Ureter (tissue), 1 donor: Measurements from ENCODE around the gene LRRC37A3. TPM values are rescaled to one million over a fixed set of nuclear protein-coding genes. Genes with fewer than 3 reads are reported as not detected.
A peak's percentile ranks its signal among the peaks of the same experiment; 100 is the strongest.
"Not testable (repeated sequence)": the region's sequence is repeated elsewhere in the genome, so short reads cannot be mapped to it uniquely, and the experiment has no call there.

Experiments
- DNase-seq: peaks from one replicate; pipeline ENCODE4 v3.0.0-alpha.2; 2020; ENCODE audit warnings: low spot score
- total RNA-seq: library from RNA; stranded (reverse); gene quantifications from one replicate; pipeline ENCODE4 v1.2.4, GENCODE V29; 2023
- donor health status: DM: yes; HTN: yes; CAD: no.

The LRRC37A3 gene
- total RNA-seq, 1 donor from 2014 or later = 30.3 TPM

DNA sequence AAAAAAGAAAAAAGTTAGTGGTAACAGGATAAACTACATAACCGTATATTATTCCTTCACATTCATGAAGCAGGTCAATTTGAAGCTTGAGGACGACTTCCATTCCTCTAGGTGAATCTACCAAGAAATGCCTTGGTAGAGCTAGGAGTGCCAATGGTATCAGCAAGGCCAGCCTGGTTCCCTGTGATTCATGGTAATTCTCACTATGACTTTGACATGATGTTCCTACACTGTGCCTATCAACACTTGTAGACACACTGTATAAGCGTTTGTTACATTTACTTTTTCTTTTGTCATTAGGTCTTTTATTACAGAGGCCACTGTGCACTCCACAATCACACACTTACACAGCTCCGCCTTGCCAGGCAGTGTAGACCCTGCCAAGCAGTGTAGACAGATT is 7.2 kb upstream of the LRRC37A3 start:
- not testable (repeated sequence) for DNase-seq

DNA sequence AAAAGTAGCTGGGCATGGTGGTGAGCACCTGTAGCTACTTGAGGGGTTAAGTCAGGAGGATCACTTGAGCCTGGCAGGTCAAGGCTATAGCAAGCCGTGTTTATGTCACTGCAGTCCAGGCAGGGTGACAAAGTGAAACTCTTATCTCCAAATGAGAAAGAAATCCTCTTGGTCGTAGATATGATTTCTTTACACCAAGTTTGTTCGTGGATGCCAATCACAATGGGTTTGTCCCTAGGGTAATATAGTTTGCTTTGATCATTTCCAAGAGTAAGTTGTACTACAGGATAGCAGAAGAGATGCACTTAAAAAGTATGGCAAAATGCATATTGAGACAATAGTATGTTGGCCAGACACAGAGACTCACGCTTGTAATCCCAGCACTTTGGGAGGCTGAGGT is 6.0 kb upstream of the LRRC37A3 start:
- not testable (repeated sequence) for DNase-seq

DNA sequence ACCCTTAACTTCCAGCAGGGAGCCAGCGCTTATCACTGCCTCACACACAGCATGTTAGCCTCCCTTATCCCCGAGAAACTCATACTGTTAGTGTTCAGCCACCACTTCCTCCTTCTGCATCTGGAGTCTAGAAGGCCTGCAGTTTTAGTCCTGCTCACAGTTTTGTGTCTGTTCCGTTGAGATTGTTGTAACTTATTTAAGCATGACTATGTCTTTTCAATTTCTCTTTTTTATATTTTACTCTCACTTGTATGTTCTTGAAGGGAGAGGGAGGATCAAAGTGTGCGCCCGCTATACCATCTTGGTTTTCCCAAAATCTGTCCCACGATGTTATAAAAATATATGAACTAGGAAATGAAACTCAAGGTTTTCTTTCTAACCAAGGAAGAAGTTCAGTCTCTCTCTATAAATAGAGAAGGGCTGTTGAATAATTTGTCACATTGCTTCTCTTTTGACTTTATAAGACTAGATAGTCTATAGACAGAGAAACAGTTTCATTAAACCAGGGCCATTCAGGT is 3.8 kb upstream of the LRRC37A3 start:
- not testable (repeated sequence) for DNase-seq

DNA sequence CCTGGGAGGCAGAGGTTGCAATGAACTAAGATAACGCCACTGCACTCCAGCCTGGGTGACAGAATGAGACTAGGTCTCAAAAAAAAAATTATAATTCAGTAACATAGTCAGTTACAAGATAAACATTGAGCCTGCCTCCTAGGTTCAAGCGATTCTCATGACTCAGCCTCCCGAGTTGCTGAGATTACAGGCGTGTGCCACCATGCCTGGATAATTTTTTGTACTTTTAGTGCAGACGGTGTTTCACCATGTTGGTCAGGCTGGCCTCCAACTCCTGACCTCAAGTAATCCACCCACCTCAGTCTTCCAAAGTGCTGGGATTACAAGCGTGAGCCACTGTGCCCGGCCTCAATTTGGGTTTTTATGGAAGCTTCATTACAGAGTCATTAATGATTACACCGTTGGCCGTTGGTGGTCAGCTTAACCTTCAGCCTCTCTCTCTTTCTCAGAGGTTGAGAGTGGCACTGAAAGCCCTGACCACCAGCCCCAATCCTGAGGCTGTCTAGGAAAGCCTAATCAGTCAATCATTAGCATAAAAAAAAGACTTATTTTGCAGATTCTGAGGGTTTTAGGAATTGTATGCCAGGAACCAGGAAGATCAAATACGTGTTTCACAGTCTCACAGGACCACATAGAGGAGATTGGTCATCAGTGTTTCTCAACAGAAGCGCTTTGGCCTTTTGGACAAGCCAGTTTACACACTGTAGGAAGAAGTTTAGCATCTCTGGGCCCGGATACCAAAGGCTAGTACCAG is 1.3 kb upstream of the LRRC37A3 start:
- no peak for DNase-seq

DNA sequence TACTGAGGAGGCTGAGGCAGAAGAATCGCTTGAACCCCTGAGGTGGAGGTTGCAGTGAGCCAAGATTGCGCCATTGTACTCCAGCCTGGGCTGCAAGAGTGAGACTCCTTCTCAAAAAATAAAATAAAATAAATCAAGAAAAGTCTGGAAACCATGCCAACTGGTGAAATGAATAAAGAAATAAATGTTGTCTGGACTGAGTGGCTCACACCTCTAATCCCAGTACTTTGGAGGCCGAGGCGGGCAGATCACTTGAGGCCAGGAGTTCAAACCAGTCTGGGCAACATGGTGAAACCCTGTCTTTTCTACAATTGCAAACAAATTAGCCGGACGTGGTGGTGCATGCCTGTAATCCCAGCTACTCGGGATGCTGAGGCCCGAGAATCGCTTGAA is 744 bp upstream of the LRRC37A3 start:
- no peak for DNase-seq

DNA sequence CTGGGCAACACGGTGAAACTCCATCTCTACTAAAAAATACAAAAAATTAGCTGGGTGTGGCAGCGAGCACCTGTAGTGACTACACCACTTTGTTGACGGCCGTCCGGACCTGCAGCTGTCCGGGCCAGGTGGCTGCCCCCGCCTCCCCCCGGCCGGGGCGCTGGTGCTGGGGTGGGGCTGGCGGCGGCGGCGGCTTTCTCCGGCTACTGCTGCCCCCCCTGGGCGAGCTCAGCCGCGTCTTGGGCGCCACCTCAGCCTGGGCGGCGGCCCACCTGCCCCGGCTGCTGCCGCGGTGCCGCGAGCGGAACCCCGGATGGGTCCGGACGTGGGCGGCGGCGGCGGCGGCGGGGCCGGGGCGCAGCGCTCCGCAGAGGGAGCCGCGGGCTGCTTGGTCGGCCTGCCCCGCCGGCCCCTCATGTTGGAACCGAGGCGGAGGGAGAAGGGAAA is 413 bp downstream of the LRRC37A3 start:
- DNase-seq = peak; percentile 55

DNA sequence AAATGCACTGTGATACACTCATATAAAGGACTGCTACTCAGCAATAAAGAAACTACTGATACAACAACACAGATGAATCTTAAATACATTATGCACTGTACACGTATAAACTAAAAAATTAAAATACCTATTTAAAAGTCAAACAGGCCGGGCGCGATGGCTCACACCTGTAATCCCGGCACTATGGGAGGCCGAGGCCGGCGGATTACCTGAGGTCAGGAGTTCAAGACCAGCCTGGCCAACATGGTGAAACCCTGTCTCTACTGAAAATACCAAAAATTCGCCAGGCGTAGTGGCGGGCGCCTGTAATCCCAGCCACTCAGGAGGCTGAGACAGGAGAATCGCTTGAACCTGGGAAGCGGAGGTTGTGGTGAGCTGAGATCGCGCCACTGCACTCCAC is 1.7 kb downstream of the LRRC37A3 start:
- not testable (repeated sequence) for DNase-seq

DNA sequence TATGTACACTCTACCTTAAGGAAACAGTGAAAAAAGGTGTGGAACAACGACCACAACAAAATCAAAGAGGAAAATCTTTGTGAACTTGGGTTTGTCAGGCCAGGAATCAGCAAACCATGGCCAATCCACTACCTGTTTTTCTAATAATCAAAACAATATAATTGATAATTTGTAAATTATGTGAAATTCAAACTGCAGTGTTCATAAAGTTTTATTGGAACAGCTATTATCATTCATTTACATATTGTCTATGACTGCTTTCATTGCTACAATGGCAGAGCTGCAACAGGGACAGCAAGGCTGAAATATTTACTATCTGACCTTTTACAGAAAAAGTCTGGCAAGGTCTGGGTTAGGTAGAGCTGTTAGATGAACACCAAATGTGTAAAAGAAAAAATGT is 4.0 kb downstream of the LRRC37A3 start:
- not testable (repeated sequence) for DNase-seq

DNA sequence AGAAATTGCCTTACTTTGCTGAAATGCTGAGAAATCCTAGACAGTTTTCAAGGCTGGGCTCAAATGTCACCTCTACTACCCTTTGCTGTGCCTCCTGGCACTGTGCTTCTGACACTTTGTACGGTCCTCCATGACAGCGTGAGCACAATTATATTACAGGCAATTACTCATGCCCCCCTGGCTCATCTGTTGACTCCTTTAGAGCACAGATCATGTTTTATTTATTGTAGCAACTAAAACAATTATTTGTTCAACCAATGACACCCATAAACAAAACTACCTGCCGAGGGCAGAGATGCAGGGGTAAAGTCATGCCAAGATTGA is 9.1 kb downstream of the LRRC37A3 start:
- not testable (repeated sequence) for DNase-seq

DNA sequence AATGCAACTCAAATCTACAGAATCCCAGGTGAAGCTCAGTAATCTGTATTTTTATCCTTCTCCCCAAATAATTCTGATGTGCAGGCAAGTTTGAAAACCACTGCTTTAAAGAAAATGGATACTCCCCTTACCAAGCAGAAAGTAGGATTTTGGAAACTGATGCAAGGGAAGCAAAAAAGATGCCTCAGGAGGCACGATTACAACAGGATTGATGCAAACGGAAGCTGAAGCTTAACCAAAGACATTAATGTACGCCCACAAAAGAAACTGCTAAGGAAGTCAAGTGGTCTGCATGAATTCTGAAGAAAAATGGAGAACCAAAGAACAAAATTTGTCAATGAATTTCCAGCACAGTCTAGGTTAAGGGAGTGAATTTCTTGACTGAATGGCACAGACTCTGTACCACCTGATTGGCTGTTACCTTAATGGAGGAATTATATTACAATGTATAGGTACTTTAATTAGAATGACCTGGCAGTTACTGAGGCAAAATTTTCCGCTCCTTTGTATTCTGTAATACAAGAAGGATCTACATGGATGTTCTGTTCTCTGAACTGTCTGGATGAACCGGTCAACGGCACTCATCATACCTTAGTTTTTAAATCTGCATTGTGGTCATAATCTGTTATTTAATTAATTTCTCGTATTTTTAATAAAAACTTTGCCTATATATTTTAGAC is 9.6 kb downstream of the LRRC37A3 start:
- DNase-seq = not testable (repeated sequence)

DNA sequence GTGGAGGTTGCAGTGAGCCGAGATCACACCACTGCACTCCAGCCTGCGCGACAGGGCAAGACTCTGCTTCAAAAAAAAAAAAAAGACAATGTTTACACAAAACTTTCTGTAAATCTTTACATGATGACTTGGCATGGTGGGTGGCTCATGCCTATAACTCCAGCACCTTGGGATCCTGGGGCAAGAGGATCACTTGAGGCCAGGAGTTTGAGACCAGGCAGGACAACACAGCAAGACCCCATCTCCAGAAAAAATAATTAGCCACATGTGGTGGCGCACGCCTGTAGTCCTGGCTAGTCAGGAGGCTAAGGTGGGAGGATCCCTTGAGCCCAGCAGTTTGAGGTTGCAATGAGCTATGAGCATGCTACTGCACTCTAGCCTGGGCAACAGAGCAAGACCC is 15.2 kb downstream of the LRRC37A3 start:
- not testable (repeated sequence) for DNase-seq

DNA sequence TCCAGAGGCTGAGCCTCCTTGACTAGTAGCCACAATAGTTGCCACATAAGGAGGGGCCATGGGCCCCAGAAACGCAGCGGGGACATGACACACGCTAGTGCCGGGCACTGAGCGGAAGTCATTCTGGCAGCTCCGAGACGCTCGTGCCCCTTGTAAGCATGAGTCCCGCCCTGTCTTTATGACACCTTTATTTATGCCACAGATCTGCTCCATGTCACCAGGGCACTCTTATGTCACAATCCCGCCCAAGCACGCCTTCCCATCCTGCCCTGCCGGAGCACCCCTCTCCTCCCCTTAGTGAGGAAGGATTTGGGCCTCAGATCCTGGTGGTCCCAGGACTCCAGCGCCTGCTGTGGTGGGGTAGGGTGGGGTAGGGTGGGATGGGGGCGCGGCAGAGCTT is 22.1 kb downstream of the LRRC37A3 start:
- DNase-seq = not testable (repeated sequence)

DNA sequence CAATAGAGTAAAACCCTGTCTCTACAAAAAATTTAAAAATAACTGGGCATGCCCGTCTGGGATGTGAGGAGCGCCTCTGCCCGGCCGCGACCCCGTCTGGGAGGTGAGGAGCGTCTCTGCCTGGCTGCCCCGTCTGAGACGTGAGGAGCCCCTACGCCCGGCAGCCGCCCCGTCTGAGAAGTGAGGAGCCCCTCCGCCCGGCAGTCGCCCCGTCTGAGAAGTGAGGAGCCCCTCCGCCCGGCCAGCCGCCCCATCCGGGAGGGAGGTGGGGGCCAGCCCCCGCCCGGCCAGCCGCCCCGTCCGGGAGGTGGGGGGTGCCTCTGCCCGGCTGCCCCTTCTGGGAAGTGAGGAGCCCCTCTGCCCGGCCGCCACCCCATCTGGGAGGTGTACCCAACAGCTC is 45.1 kb downstream of the LRRC37A3 start:
- not testable (repeated sequence) for DNase-seq

DNA sequence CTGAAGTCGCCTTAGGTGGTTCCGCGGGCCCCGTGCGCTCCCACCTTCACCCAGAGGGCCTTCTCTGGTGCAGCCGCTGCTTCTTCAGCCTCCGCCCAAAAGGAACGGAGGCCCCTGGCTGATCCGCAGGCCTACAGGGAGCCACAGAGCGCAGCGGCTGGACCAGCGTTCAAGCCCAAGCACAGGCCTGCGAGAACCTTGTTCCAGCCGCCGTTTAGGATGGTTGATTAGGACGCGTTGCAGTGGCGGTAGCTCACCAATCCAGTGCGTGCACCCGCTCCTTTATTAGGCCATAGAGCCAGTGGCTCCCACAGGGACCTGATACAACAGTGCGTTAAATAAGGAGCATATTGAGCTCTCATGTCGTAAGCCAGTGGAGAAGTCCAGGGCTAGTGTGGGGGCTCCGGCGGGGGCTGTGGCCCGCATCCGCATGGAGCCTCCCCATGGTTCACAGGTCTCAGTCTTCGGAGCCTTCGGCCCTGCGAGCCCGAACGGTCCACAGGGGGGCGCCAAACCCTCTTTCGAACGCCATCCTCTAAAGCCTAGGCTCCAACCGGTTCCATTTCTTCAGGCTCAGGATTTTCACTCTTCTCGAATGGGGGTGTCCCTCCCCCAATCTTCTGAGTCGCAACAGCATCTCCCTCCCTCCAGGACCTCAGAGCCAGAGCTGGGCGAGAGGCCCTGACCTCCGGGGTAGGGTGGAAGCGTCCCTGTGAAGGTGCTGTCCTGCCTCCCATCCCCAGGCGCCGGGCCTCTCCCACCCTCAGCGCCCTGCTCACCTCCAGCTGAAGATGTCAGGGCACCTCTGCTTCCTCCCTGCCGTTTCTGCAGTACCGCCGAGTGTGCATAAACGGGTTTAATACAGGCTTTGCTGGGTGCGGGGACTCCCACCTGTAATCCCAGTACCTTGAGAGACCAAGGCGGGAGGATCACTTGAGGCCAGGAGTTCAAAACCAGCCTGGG is 71.5 kb downstream of the LRRC37A3 start:
- DNase-seq = peak; percentile 66

DNA sequence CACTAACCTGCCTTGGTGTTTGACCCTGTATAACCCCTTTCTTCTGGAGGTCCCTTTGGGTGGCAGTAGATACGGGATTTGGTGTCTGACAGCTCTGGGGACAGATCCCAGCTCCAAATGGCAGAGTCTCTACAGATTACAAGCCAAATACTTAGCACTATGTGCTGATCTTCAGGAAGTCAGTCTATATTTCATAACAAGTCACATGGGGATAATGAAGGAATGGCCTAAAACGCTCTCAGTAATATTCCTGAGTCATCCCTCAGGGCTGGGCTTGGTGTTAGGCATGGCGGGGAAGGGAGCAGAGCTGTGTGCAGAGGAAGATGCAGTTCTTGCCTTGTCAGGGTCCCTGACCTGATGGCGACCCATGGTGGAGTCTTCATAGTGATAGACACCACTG is 72.4 kb downstream of the LRRC37A3 start:
- not testable (repeated sequence) for DNase-seq

DNA sequence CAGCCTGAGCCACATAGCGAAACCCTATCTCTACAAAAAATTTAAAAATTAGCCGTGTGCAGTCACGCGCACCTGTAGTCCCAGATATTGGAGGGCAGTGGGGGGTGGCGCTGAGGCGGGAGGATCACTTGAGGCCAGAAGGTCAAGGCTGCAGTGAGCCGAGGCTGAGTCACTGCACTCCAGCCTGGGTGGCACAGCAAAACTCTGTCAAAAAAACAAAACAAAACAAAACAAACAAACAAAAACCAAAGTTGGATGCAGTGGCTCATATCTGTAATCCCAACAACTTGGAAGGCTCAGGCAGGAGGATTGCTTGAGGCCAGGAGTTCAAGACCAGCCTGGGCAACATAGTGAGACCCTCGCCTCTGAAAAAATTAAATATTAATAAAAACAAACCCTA is 75.4 kb downstream of the LRRC37A3 start:
- not testable (repeated sequence) for DNase-seq

DNA sequence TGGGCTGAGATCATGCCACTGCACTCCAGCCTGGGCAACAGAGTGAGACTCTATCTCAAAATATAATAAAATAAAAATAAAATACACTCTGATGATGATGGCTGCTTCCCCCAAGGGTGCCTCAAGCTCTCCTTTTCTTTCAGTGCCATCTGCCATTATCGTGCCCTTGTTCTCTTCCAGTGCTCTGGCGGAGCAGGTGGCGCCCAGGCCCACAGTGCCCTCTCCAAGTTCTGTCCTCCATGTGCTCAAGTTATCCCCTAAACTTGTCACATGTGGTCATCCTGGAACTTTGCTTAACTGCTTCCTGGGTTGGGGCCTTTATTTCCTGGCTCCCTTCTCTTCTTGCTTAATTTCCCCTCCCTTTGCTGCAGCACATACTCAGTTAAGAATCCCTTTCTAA is 76.4 kb downstream of the LRRC37A3 start:
- DNase-seq = not testable (repeated sequence)

DNA sequence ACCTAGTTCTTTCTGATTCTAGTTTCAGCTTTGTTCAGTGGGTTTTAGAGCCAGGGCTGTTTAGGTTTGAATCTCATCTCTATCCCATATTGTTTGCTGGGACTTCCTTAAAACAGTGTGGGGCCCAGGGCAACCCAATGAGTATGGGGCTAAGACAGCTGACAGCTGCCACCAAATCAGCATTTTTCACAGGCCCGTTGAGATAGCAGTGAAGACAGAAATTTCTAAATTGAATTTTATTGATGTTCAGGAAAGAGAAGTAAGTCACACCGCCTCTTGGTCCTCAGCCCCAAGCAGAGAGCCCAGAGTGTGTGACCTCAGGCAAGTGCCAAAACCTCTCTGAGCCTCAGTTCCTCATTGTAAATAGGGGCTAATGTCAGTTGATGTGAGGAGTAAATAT is 78.3 kb downstream of the LRRC37A3 start:
- DNase-seq = not testable (repeated sequence)

DNA sequence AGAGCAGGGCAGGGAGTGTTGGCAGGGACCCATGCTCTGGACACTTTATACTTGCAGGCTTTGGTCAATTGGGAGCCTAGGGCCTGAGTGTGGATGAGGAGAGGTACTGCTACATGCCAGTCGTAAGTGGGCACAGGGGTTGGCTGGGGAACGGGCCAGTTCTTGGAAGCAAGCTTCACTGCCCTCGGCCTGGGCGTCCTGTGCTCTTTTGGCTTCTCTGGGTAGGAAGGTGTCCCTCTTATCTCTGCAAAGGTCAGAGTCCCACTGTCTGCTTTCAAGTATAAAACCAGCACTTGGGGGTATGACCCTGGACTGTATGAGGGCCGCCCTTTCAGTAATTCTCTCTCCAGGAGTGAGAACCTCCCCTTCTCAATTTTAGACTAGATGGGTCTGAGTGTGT is 80.8 kb downstream of the LRRC37A3 start:
- not testable (repeated sequence) for DNase-seq

DNA sequence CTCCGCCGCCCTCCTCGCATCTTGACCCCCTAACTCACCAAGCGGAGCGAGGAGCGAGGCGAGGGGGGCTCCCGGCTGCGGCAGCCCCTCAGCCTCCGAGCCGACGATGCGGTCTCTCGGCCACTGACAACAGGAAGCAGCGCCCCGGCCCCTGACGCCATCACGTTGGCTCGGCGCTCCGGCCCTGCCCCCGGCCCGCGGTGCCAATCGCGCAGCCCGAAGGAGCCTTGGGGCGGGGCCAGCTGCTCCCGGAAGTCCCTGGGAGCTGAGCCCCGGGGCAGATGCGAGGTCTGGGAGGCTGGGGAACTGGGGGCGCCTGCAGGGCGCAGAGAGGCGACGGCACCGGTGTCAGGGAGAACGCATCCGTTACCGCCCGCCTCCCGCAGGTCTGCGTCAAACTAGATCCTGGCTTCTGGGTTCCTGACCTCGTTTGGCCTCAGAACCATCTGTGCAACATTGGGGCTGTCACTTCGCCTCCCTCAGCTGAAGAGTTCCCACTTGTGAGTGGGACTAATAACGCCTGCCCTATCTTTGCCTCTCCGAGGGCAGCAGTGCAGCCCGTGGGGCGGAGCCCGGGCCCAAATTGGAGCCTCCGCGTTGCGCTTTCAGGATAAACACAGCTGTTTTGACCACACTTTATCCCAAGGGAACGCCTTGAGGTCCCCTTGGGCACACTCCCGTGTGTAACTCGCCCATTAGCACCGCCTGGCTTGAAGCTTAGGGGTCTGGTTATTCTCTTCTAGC is 82.1 kb downstream of the LRRC37A3 start:
- peak; percentile 89 for DNase-seq

DNA sequence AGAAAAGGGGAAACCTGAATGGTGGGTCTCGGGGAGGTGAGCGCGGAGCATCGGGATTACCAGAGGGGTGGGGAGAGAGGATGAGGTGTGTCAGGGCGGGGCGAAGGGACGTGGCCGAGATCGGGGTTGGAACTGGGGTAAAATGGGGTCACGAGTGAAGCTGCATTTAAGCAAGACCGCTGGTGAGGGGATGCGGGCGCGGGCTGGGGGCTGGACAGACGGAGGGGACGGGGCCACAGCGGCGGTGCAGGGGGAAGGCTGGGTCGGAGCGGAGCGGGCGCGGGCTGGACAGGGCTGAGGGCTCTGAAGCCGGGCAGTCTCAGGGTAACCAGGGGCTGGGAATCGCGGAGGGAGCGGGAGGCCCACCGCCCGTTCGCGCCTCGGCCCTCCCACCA is 82.7 kb downstream of the LRRC37A3 start:
- peak; percentile 49 for DNase-seq
